Skeletal muscle tissue (tissue), 4 donors: ENCODE results near the gene ATG16L2. TPM values are rescaled to one million over a fixed set of nuclear protein-coding genes. Genes with fewer than 3 reads are reported as not detected.
"Not testable (repeated sequence)": the region's sequence is repeated elsewhere in the genome, so short reads cannot be mapped to it uniquely, and the experiment has no call there.

Source experiments
- H3K27ac ChIP-seq: one replicate; pipeline ENCODE4 v1.7.0; 2013; ENCODE audit warnings: mild to moderate bottlenecking, low read depth, low read length, inconsistent platforms
- H3K27me3 ChIP-seq, 3 donors: one replicate each; pipeline ENCODE4 v1.7.0; 2013; ENCODE audit warnings: low read length in 3 of 3; ENCODE audit not compliant: control insufficient read depth in 3 of 3, insufficient read depth in 3 of 3
- H3K36me3 ChIP-seq, 3 donors: one replicate each; pipeline ENCODE4 v1.7.0; 2013; ENCODE audit warnings: low read length in 3 of 3; ENCODE audit not compliant: control insufficient read depth in 3 of 3, insufficient read depth in 3 of 3
- H3K4me1 ChIP-seq, 3 donors: one replicate each; pipeline ENCODE4 v1.7.0; 2013; ENCODE audit warnings: low read length in 3 of 3, mild to moderate bottlenecking in 3 of 3; ENCODE audit not compliant: control insufficient read depth in 3 of 3, insufficient read depth in 3 of 3
- H3K4me3 ChIP-seq, 3 donors: one replicate each; pipeline ENCODE4 v1.7.0; 2013; ENCODE audit warnings: low read length in 3 of 3
- H3K9ac ChIP-seq, 3 donors: one replicate each; pipeline ENCODE4 v1.7.0; 2013; ENCODE audit warnings: low read length in 3 of 3, mild to moderate bottlenecking in 3 of 3, moderate library complexity in 2 of 3, low read depth in 1 of 3
- H3K9me3 ChIP-seq, 3 donors: one replicate each; pipeline ENCODE4 v1.7.0; 2013; ENCODE audit warnings: low read length in 3 of 3; ENCODE audit not compliant: control insufficient read depth in 3 of 3
- total RNA-seq: library from RNA; depleted of rRNA; stranded (reverse); fragments of >200 nt; gene quantifications from one replicate; pipeline ENCODE4 v1.2.3, GENCODE V29; 2014
- donor health status: Osteomylitis.

The ATG16L2 gene
- total RNA-seq, 1 donor from 2014 or later: 7.3 TPM

DNA sequence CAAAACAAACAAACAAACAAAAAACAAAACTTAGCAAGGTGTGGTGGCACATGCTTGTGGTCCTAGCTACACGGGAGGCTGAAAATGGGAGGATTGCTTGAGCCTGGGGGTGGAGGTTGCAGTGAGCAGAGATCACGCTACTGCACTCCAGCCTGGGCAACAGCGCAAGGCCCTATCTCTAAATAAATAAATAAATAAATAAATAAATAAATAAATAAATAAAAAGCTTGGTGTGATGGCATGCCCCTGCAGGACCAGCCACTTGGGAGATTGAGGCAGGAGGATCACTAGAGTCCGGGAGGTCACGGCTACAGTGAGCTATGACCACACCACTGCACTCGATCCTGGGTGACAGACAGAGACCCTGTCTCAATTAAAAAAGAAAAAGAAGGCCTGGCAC lies 11.4 kb upstream of the ATG16L2 start:
- Histone ChIP-seq H3K27ac (no peak overlapping the region), H3K9me3 (no peaks in the 10 kb centered on the region), H3K4me1 (no peaks in the 10 kb centered on the region), H3K4me3 (no peak overlapping the region), H3K27me3 (no peaks in the 10 kb centered on the region), H3K9ac (no peak overlapping the region), H3K36me3 (no peaks in the 10 kb centered on the region)

DNA sequence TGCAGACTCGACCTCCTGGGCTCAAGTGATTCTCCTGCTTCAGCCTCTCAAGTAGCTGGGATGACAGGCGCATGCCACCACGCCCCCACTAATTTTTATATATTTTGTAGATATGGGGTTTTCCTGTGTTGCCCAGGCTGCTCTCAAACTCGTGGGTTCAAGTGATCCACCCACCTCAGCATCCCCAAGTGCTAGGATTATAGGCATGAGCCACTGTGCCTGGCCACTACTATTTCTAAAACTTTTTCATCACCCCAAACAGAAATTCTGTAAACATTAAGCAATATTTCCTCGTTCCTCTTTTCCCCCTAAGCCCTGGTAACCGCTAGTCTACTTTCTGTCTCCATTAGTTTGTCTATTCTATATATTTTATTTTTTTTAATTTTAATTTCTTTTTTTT lies 9.0 kb upstream of the ATG16L2 start:
- Histone ChIP-seq H3K4me3 (no peak overlapping the region), H3K36me3 (peaks cover 3 to 7% (median 5%) of the 10 kb centered on the region in 3 donors), H3K4me1 (no peaks in the 10 kb centered on the region), H3K9ac (no peak overlapping the region), H3K9me3 (no peaks in the 10 kb centered on the region), H3K27me3 (no peaks in the 10 kb centered on the region), H3K27ac (no peak overlapping the region)

DNA sequence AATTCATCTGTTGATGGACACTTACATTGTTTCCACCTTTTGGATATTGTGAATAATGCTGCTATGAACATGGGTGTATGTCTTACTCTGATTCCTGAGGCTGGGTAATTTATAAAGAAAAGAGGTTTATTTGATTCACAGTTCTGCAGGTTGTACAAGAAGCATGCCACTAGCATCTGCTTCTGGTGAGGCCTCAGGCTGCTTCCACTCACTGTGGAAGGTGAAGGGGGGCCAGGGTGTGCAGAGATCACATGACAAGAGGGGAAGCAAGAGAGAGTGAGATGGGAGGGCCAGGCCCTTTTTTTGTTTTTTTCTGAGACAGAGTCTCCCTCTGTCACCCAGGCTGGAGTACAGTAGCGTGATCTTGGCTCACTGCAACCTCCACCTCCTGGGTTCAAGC lies 7.8 kb upstream of the ATG16L2 start:
- not testable (repeated sequence) for H3K4me1 ChIP-seq, H3K27me3 ChIP-seq, H3K36me3 ChIP-seq, H3K27ac ChIP-seq, H3K4me3 ChIP-seq, H3K9ac ChIP-seq, H3K9me3 ChIP-seq

GRCh38 chr11:72807021-72807693 lies 7.1 kb upstream of the ATG16L2 start:
- Histone ChIP-seq H3K4me3 (no peak overlapping the region), H3K9ac (no peak overlapping the region), H3K27ac (no peak overlapping the region), H3K36me3 (peaks cover 5 to 7% (median 7%) of the 10 kb centered on the region in 3 donors), H3K27me3 (no peaks in the 10 kb centered on the region), H3K9me3 (no peaks in the 10 kb centered on the region), H3K4me1 (peaks cover 0 to 4% (median 0%) of the 10 kb centered on the region in 3 donors)

DNA sequence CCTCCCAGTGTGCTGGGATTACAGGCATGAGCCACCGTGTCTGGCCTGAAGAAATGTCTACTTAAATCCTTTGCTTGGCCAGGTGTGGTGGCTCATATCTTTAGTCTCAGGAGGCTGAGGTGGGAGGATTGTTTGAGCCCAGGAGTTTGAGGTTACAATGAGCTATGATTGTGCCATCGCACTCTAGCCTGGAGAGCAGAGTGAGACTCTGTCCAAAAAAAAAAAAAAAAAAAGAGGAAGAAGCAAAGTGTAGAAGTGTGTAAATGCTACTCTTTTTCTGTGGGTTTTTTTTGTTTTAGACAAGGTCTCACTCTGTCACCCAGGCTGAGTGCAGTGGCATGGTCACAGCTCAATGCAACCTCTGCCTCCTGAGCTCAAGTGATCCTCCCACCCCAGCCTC lies 6.4 kb upstream of the ATG16L2 start:
- H3K9ac ChIP-seq: no peak overlapping the region
- peaks cover 5 to 7% (median 7%) of the 10 kb centered on the region in 3 donors for H3K36me3 ChIP-seq
- no peaks in the 10 kb centered on the region for H3K9me3 ChIP-seq
- peak overlapping the region; percentile 12 for H3K27ac ChIP-seq
- no peak overlapping the region for H3K4me3 ChIP-seq
- no peaks in the 10 kb centered on the region for H3K27me3 ChIP-seq
- H3K4me1 ChIP-seq: peaks cover 3 to 8% (median 4%) of the 10 kb centered on the region in 3 donors

- peaks cover 9 to 13% (median 10%) of the 10 kb centered on the region in 3 donors for H3K4me1 ChIP-seq
- H3K9ac ChIP-seq: no peak overlapping the region
- no peak overlapping the region for H3K4me3 ChIP-seq
- peaks cover 5 to 7% (median 7%) of the 10 kb centered on the region in 3 donors for H3K36me3 ChIP-seq
- no peaks in the 10 kb centered on the region for H3K9me3 ChIP-seq
- peak overlapping the region; percentile 12 for H3K27ac ChIP-seq
- H3K27me3 ChIP-seq: no peaks in the 10 kb centered on the region
Observed at GRCh38 chr11:72808331-72808798, 5.8 kb upstream of the ATG16L2 start.

DNA sequence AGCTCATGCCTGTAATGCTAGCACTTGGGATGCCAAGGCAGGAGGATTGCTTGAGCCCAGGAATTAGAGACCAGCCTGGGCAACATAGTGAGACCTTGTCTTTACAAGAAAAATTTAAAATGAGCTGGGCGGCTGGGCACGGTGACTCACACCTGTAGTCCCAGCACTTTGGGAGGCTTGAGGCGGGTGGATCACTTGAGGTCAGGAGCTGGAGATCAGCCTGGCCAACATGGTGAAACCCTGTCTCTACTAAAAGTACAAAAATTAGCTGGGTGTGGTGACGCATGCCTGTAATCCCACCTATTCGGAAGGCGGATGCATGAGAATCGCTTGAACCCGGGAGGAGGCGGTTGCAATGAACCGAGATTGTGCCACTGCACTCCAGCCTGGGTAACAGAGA lies 2.5 kb upstream of the ATG16L2 start:
- not testable (repeated sequence) for H3K27me3 ChIP-seq, H3K27ac ChIP-seq, H3K9ac ChIP-seq, H3K36me3 ChIP-seq, H3K4me3 ChIP-seq, H3K9me3 ChIP-seq
- peaks cover 20 to 43% (median 27%) of the 10 kb centered on the region in 3 donors for H3K4me1 ChIP-seq

DNA sequence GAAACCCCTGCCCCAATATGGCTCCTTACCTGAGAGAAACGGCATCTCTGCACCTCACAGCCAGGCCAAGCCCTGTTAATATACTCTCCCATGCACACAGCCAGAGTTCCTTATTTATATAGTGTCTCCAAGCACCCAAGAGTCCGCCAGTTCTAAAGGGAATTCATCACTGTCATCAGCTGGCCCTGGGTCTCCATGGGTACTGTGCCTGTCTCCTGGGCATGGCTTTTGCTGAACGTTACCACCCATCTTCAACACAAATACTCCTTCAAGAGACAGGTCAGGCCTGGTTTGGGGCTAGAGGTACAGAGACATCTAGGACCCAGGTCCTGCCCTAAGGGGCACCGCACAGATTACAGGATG lies 1.6 kb upstream of the ATG16L2 start:
- Histone ChIP-seq H3K9ac (peak overlapping the region; percentile 73 to 95 (median 94)), H3K36me3 (peaks cover 7 to 10% (median 9%) of the 10 kb centered on the region in 3 donors), H3K4me3 (peak overlapping the region; percentile 79 to 99 (median 99)), H3K9me3 (no peaks in the 10 kb centered on the region), H3K4me1 (peaks cover 20 to 43% (median 27%) of the 10 kb centered on the region in 3 donors), H3K27me3 (no peaks in the 10 kb centered on the region), H3K27ac (no peak overlapping the region)

DNA sequence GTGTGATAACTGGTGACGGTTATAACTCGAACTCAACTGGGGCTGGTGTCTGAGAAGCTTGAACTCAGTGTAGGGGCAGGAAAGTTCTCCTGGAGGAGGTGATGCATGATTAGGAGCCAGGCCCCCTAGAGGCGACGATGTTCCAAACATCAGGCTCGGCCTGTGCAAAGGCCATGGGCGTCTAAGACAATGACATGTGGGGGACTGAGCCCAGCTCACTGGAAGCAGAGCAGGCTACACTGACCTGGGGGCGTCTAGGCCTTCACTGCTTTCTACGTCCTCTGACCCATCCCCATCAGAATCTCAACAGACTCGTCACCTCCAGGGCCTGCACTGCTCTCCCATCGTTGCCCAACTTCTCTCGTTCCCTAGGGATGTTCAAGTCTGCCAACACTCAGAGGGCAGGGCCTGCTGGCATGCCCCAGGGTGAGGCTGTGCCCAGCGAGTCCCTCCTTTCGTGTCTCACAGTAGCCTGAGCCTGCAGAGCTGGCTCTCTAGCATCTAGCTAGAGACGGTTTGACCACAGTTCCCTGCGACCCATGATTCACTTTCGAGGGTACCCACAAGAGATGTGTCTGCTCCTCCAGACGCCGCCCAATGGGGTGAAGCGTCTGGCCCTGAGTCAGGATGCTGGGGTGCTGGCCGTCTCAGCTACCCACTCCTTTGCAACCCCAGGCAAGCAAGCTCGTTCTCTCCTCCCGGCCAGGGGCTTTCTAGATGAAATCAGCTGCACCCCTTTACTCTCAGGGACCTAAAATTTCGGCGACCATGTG lies 1.1 kb upstream of the ATG16L2 start:
- Histone ChIP-seq H3K9ac (peak overlapping the region; percentile 73 to 95 (median 94)), H3K9me3 (no peaks in the 10 kb centered on the region), H3K36me3 (peaks cover 11 to 15% (median 14%) of the 10 kb centered on the region in 3 donors), H3K4me1 (peaks cover 20 to 43% (median 27%) of the 10 kb centered on the region in 3 donors), H3K4me3 (peak overlapping the region; percentile 79 to 99 (median 99)), H3K27ac (peak overlapping the region; percentile 96), H3K27me3 (no peaks in the 10 kb centered on the region)

DNA sequence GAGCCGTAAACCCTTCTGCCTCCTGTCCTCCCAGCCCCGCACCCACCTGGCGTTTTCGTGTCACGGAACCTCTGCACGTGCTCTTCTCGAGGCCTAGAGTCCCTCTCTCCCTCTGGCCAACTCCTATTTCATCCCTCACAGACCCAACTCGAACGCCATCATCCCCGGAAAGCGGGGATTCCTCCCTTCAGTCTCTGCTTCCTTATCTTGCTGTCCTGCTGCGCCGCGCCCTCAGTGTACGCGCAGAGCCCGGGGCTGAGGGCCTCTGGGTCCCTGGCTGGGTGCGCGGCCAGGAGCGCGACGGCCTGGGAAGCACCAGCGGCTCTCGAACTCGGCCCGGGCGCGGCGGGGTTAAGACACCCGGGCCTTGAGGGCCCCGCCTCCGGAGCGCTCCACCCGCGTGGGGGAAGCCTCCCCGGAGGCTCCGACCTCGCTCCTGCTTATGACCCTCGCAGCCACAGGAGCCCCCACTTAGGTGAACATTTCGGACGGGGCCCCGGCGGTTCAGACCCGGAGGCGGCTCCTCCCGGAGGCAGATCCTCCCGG lies 398 bp upstream of the ATG16L2 start:
- peak overlapping the region; percentile 96 for H3K27ac ChIP-seq
- H3K4me1 ChIP-seq: peaks cover 20 to 43% (median 27%) of the 10 kb centered on the region in 3 donors
- peaks cover 9 to 18% (median 18%) of the 10 kb centered on the region in 3 donors for H3K36me3 ChIP-seq
- peak overlapping the region; percentile 73 to 95 (median 94) for H3K9ac ChIP-seq
- no peaks in the 10 kb centered on the region for H3K9me3 ChIP-seq
- peak overlapping the region; percentile 79 to 99 (median 99) for H3K4me3 ChIP-seq
- no peaks in the 10 kb centered on the region for H3K27me3 ChIP-seq
